ENCODE results near the gene WNT7A.

- no peak for TF ChIP-seq CTCF (IDR thresholded peaks at IDR 0.05)
- TF ChIP-seq EZH2 (IDR thresholded peaks at IDR 0.05; ENCODE audit: borderline replicate concordance, insufficient read depth, low read depth, low read length, poor library complexity, severe bottlenecking), result no peak
These were observed 51.2 kb downstream of the WNT7A start for GRCh38 chr3:13828501-13829265.

Measured in B cell (primary cell).